Measurements from ENCODE around the gene ALOX12B. TPM values are rescaled to one million over a fixed set of nuclear protein-coding genes. Genes with fewer than 3 reads are reported as not detected.

Gene ALOX12B
- total and polyA plus RNA-seq, 2 donors (not counting 1 experiment from before 2014, with no cell fraction given): 0.57 to 0.69 TPM

DNA sequence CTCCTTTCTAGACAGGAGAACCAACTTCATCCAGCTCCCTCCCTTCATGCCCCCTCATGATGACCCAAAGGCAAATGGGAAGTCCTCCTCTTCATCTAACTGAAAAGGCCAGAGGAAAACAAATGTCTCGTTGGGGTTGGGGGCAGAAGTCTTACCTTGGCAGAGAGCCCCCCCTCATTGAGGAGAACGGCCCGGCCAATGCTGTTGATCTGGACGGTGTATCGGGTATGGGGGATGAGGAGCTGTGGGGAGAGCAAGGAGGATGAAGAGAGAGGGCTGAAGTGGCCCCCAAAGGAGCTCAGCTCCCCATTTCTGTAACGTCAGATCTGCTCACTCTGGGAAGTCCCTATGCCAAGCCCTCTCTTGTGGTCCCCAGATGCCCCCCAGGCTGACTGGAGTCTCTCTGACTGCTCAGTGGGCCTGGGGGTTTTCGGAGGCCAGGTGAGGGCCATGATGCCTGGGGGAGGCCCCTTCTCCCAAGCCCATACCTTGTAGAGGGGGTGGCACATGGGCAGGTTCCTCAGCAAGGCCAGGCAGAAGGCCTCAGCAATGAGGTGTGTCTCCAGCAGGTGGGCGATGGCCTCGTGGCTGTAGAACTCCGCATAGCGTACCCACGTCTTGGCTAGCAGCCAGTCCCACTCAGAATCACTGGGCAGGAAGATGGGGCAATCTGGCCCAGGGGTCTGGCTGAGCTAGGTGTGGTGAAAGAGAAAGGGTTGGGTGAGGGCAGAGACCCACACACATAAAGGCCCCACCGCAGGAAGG, 10.8 kb downstream of the ALOX12B start:
- Histone ChIP-seq H3K27me3 (replicated peaks in 1 of 4; ENCODE audit: control extremely low read depth in 1 of 4, control insufficient read depth in 3 of 4, insufficient read depth in 4 of 4, low read length in 3 of 4) (peaks cover 0 to 47% (median 32%) of the 10 kb centered on the region in 4 experiments), H3K9me3 (ENCODE audit: control extremely low read depth in 1 of 3, control insufficient read depth in 2 of 3, insufficient read depth in 1 of 3, low read length in 2 of 3) (peaks cover 0 to 14% (median 0%) of the 10 kb centered on the region in 3 donors), H3K79me2 (ENCODE audit: control insufficient read depth, insufficient read depth, low read length) (peaks cover 7% of the 10 kb centered on the region), H3K4me3 (ENCODE audit: control extremely low read depth in 1 of 5, extremely low read depth in 1 of 5, insufficient read depth in 1 of 5, low read depth in 2 of 5, low read length in 4 of 5) (no peak overlapping the region), H4K20me1 (ENCODE audit: control insufficient read depth, insufficient read depth, low read length, poor library complexity, severe bottlenecking) (peaks cover 9% of the 10 kb centered on the region), H3K4me1 (ENCODE audit: control insufficient read depth in 2 of 2, insufficient read depth in 2 of 2, low read length in 2 of 2) (peaks cover 36 to 40% of the 10 kb centered on the region in 2 donors), H3K27ac (ENCODE audit: low read length in 2 of 2) (no peak overlapping the region), H3K36me3 (replicated peaks in 1 of 2; ENCODE audit: control extremely low read depth in 1 of 2, control insufficient read depth in 1 of 2, extremely low read depth in 1 of 2, insufficient read depth in 2 of 2, low read length in 1 of 2) (no peaks in the 10 kb centered on the region), H2AFZ (ENCODE audit: insufficient read depth, low read depth, low read length, poor library complexity, severe bottlenecking) (no peak overlapping the region), H3K9ac (ENCODE audit: low read length) (no peak overlapping the region), H3K4me2 (replicated peaks; ENCODE audit: low read depth, low read length, poor library complexity, severe bottlenecking) (no peak overlapping the region)
- 88% methylated on average over 9 of the region's 13 CpGs for WGBS (ENCODE audit: insufficient coverage)
- no peak overlapping the region for H3K27ac Mint-ChIP-seq
- ATAC-seq (ENCODE audit: low read depth): no peak
- ChIA-PET POLR2A (no interaction called here), CTCF (interaction anchor here (0.6 to 11.5 kb wide), 7 partner anchors 14 to 181 kb away, joined by 3 to 360 read pairs (median 26); partner anchors contain the start of genes ALOX12B and ALOXE3)
- no peak for TF ChIP-seq EZH2 (IDR thresholded peaks at IDR 0.05; ENCODE audit: borderline replicate concordance, insufficient read depth, low read depth, low read length, poor library complexity, severe bottlenecking)
- TF ChIP-seq, protein P1, sequence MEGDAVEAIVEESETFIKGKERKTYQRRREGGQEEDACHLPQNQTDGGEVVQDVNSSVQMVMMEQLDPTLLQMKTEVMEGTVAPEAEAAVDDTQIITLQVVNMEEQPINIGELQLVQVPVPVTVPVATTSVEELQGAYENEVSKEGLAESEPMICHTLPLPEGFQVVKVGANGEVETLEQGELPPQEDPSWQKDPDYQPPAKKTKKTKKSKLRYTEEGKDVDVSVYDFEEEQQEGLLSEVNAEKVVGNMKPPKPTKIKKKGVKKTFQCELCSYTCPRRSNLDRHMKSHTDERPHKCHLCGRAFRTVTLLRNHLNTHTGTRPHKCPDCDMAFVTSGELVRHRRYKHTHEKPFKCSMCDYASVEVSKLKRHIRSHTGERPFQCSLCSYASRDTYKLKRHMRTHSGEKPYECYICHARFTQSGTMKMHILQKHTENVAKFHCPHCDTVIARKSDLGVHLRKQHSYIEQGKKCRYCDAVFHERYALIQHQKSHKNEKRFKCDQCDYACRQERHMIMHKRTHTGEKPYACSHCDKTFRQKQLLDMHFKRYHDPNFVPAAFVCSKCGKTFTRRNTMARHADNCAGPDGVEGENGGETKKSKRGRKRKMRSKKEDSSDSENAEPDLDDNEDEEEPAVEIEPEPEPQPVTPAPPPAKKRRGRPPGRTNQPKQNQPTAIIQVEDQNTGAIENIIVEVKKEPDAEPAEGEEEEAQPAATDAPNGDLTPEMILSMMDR (IDR thresholded peaks at IDR 0.05): no peak
- intact Hi-C loops (cut with micrococcal nuclease): no loop called here
- H3K9me3 Mint-ChIP-seq (ENCODE audit: insufficient read depth): no peaks in the 10 kb centered on the region
- H3K4me1 Mint-ChIP-seq: peaks cover 37% of the 10 kb centered on the region
- peaks cover 31% of the 10 kb centered on the region for H3K27me3 Mint-ChIP-seq
- DNase-seq: no peak
- no peak overlapping the region for H3K4me3 Mint-ChIP-seq

All from B cell (primary cell).